ENCODE measurements around the gene ACD.

Gene ACD

DNA sequence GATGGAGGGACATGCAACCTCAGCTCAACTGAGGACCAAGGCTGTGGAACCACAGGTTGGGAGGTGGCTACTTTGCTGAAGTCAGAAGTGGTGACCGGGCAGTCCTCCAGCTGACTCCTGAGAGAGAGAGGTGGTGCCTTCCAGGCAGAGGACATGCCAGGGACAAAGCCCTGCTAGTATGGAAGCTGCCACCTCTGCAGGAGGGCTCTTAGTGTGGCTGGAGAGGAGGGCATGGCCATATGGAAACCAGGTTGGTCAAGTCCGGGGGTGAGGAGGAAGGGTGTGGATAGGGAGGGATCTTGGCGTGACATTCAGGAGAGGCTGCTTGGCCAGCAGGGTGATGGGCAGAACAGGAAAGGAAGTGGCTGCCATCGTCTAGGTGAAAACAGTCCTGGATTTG lies 12.2 kb upstream of the ACD start:
- no peak for DNase-seq (ENCODE audit: extremely low read depth, low read depth)
- TF ChIP-seq, protein P1, sequence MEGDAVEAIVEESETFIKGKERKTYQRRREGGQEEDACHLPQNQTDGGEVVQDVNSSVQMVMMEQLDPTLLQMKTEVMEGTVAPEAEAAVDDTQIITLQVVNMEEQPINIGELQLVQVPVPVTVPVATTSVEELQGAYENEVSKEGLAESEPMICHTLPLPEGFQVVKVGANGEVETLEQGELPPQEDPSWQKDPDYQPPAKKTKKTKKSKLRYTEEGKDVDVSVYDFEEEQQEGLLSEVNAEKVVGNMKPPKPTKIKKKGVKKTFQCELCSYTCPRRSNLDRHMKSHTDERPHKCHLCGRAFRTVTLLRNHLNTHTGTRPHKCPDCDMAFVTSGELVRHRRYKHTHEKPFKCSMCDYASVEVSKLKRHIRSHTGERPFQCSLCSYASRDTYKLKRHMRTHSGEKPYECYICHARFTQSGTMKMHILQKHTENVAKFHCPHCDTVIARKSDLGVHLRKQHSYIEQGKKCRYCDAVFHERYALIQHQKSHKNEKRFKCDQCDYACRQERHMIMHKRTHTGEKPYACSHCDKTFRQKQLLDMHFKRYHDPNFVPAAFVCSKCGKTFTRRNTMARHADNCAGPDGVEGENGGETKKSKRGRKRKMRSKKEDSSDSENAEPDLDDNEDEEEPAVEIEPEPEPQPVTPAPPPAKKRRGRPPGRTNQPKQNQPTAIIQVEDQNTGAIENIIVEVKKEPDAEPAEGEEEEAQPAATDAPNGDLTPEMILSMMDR (IDR thresholded peaks at IDR 0.05; ENCODE audit: low read depth, low read length, missing control alignments): no peak
- no peak overlapping the region for H3K4me3 ChIP-seq (replicated peaks; ENCODE audit: low read depth, low read length)

DNA sequence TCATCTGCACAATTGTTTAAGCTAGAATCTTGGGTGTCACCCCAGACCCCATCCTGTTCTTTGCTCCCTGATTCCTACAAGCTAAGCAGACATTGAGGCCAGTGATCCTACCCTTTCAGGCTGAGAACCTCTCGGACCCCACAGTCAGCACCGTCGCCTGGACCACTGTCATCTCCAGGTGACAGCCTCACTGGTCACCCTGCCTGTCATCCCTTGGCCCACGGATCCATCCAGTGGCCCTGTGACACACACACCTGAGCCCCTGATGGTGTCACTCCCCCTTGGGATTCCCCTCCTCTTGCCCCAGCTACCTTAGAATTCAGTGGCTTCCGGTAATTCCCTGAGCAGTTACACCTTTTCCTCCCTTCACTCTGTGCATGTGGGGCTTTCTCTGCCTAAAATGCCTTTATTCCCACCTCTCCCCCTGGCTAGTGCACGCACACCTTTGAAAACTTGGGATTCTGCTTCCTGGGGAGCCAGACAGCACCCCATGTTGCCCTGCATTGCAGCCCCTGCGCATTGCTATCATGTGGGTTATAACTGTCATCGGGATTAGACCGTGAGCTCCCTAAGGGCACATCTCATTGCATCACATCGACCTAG lies 9.5 kb upstream of the ACD start:
- TF ChIP-seq, protein P1 (IDR thresholded peaks at IDR 0.05; ENCODE audit: low read depth, low read length, missing control alignments): no peak
- DNase-seq (ENCODE audit: extremely low read depth, low read depth): no peak
- H3K4me3 ChIP-seq (replicated peaks; ENCODE audit: low read depth, low read length): no peak overlapping the region

DNA sequence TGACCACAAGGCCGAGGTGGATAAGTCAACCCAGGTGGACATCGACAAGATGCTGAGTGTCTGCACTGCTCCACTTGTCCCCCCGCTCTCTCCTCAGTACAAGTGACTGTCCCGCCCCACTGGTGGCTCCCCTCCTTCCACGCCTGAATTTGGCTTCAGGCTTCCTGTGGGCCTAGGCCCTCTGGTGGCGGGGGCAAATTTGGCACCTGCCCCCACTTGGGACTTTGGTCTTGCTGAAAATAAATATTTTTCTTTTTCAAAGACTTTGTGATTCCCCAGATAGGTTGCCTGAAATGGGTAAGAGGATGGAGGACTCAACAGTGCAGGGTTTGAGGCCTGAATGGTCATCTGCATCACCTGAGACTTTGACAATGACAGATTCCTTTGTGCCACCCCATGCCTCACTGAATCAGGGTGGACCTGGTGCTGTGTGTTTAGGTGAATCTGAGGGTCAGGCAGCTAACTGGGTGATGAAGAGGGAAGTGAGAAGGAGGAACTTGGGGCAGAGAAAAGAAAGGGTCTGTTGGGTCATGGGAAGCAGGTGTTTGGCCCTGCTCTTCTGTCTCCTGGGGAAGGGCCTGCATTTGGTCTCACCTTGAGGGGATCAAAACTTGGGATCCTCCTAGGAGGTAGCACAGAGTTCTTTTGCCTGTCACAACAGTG lies 8.6 kb upstream of the ACD start:
- TF ChIP-seq, protein P1 (IDR thresholded peaks at IDR 0.05; ENCODE audit: low read depth, low read length, missing control alignments): peak; percentile 27
- DNase-seq (ENCODE audit: extremely low read depth, low read depth): no peak
- H3K4me3 ChIP-seq (replicated peaks; ENCODE audit: low read depth, low read length): no peak overlapping the region

DNA sequence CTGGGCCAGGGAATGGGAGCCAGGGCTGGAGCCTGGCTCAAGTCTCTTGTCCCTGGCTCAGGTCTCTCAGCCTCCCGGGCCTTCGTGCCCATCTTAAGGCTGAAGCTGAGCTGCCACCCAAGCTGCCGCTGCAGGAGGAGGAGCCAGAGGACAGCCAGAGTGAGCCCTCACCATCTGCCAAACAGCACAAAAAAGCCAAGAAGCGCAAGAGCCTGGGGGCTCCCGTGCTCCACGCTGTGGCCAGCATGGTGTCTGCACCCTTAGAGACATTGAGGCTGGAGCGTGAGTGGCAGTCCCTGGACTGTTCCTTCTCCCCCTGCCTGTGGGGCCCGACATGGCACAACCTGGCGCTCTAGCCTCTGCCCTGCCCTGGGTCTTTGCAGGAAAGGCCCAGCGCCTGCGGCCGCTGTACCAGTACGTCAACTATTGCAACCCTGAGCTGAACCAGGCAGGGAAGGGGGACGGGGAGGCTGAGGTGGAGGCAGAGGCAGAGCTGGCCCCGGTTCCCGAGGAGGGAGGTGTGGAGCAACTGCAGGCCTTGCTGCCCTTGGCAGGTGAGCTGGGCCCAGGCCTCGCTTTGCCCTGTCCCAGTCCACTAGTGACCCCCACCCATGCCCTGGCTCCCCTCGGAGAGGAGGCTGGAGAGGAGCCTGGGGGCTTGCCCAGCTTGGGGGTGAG lies 7.9 kb upstream of the ACD start:
- TF ChIP-seq, protein P1 (IDR thresholded peaks at IDR 0.05; ENCODE audit: low read depth, low read length, missing control alignments): peak; percentile 89
- H3K4me3 ChIP-seq (replicated peaks; ENCODE audit: low read depth, low read length): no peak overlapping the region; the same call in 1 of the 2 replicates
- peak; percentile 87 for DNase-seq (ENCODE audit: extremely low read depth, low read depth)

DNA sequence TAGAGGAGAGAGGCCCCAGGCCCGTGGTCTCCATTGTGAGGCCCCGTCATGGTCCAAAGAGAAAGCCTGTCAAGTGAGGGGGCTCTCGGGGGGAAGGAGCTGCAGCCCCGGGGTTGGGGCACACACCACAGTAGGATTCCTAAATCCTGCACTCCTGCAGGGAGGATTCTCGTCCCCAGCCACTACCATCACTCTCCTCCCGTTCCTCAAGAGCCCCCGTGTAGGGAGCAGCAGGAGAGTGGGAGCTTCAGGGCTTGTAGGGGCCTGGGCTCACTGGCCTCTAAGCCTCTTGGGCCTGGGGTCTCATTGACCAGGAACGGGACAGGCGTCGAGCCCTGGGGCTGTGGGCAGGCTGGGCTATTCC lies 7.4 kb upstream of the ACD start:
- H3K4me3 ChIP-seq (replicated peaks; ENCODE audit: low read depth, low read length): peak overlapping the region; percentile 51; the same call in 1 of the 2 replicates
- TF ChIP-seq, protein P1 (IDR thresholded peaks at IDR 0.05; ENCODE audit: low read depth, low read length, missing control alignments): no peak
- no peak for DNase-seq (ENCODE audit: extremely low read depth, low read depth)

DNA sequence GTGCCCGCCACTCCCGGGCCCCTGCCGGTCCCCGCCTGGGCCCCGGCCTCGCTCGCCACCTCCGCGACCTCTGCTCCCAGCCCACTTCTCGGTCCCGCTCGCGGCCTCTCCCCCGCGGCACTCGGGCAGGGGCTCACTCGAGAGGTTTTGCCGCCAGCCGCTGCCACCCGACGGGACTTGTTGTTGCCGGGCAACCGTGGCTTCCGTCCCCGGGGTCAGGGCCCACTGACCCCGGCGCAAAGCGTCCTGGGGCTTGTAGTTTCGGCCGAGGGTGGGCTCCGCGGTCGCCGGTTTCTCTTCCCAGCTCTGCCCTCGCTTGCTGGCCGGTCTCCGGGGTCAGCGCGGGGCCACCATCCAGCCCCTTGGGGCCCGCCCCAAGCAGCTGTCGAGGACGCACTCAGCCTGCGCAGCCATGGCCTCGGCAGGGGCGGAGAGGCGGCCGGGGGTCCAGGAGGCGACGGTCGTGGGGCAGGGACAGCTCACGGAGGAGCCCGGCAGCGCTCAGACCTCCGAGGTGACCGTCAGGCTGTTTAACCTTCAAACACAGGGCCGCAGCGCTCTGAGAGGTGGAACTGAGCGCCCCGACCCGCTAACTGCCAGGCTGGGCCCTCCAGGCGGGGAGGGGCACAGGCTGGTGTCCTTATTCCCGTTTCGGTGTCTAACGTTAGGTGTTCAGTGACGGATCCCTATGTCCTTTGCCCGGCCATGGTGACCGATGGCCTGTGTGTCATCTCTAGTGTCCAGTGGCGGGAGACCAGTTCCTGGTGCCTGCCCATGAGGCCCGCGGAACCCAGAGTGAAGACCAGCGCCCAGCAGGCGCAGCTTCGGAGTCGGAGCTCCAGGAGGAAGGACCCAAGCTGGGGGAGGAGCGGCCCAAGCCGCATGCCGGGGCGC lies 6.7 kb upstream of the ACD start, which contains the start of the genes C16orf86 and ENKD1:
Gene C16orf86 (plus strand): TSS at position 256 of the 894 bp plus-strand sequence. CDS start 157 bp downstream, at position 413.
Gene ENKD1 (minus strand): TSS at position 192 of the 894 bp plus-strand sequence. CDS start 308 bp downstream, outside the sequence.
- no peak for DNase-seq (ENCODE audit: extremely low read depth, low read depth)
- TF ChIP-seq, protein P1 (IDR thresholded peaks at IDR 0.05; ENCODE audit: low read depth, low read length, missing control alignments): no peak
- H3K4me3 ChIP-seq (replicated peaks; ENCODE audit: low read depth, low read length): peak within 1 kb of the TSS; percentile 51
